ENCODE measurements around the gene TNFSF8.

TNFSF8 gene

GRCh38 chr9:114930056-114930812 lies at the start of gene TNFSF8:
TSS of gene TNFSF8 (minus strand) at chr9:114930591. CDS start at chr9:114930303, 288 bp downstream.
- DNase-seq, result no peak

GRCh38 chr9:114973216-114973615 lies 42.8 kb upstream of the TNFSF8 start:
- DNase-seq, result no peak

- no peak for DNase-seq
These were observed 42.2 kb upstream of the TNFSF8 start for GRCh38 chr9:114972510-114973136.

- no peak for DNase-seq
These were observed 38.9 kb upstream of the TNFSF8 start for GRCh38 chr9:114969269-114969668.

GRCh38 chr9:114968671-114969070 lies 38.3 kb upstream of the TNFSF8 start:
- no peak for DNase-seq

GRCh38 chr9:114965564-114965963 lies 35.2 kb upstream of the TNFSF8 start:
- no peak for DNase-seq

GRCh38 chr9:114962809-114963208 lies 32.4 kb upstream of the TNFSF8 start:
- no peak for DNase-seq

- DNase-seq, result no peak
These were observed 29.9 kb upstream of the TNFSF8 start for GRCh38 chr9:114960276-114960675.

- no peak for DNase-seq
These were observed 28.4 kb upstream of the TNFSF8 start for GRCh38 chr9:114958844-114959235.

GRCh38 chr9:114958021-114958843 lies 27.8 kb upstream of the TNFSF8 start:
- DNase-seq, result no peak

GRCh38 chr9:114957558-114957957 lies 27.2 kb upstream of the TNFSF8 start:
- no peak for DNase-seq

GRCh38 chr9:114954956-114955582 lies 24.7 kb upstream of the TNFSF8 start:
- DNase-seq, result no peak

GRCh38 chr9:114953959-114954358 lies 23.6 kb upstream of the TNFSF8 start:
- DNase-seq, result no peak

GRCh38 chr9:114953046-114953445 lies 22.7 kb upstream of the TNFSF8 start:
- no peak for DNase-seq

GRCh38 chr9:114950761-114951160 lies 20.4 kb upstream of the TNFSF8 start:
- DNase-seq, result no peak

- no peak for DNase-seq
These were observed 16.7 kb upstream of the TNFSF8 start for GRCh38 chr9:114947058-114947457.

GRCh38 chr9:114945616-114946412 lies 15.4 kb upstream of the TNFSF8 start:
- DNase-seq, result no peak

- no peak for DNase-seq
These were observed 11.0 kb upstream of the TNFSF8 start for GRCh38 chr9:114941376-114941775.

GRCh38 chr9:114938687-114939575 lies 8.5 kb upstream of the TNFSF8 start:
- DNase-seq, result no peak

GRCh38 chr9:114937516-114937915 lies 7.1 kb upstream of the TNFSF8 start:
- DNase-seq, result no peak

- DNase-seq, result no peak
These were observed 6.2 kb upstream of the TNFSF8 start for GRCh38 chr9:114936581-114936980.
